H1 (cell line): ENCODE measurements around the gene GPR68. TPM values are rescaled to one million over a fixed set of nuclear protein-coding genes. Genes with fewer than 3 reads are reported as not detected.

ENCODE experiments used
- BCL11A ChIP-seq, 2 experiments: IDR thresholded peaks; one replicate each; pipeline ENCODE4 v1.6.1; 2011; ENCODE audit warnings: low read depth in 2 of 2, low read length in 2 of 2, mild to moderate bottlenecking in 2 of 2
- BRCA1 ChIP-seq: IDR thresholded peaks from 2 replicates; pipeline ENCODE4 v1.6.1; 2012; ENCODE audit warnings: low read depth, low read length, improper control_type of control experiment
- RXRA ChIP-seq: IDR thresholded peaks from 2 replicates; pipeline ENCODE4 v1.6.1; 2011; ENCODE audit warnings: low read depth, mild to moderate bottlenecking, low read length, moderate library complexity; ENCODE audit not compliant: insufficient read depth
- SIRT6 ChIP-seq: IDR thresholded peaks from one replicate; pipeline ENCODE4 v1.7.1; 2012; ENCODE audit warnings: low read length, inconsistent platforms
- ZNF274 ChIP-seq: IDR thresholded peaks from 2 replicates; pipeline ENCODE4 v1.7.0; 2012; ENCODE audit warnings: low read length, borderline replicate concordance; ENCODE audit errors: extremely low read depth
- polyA plus RNA-seq, 7 experiments: library from polyadenylated mRNA; depleted of rRNA in 3 of 7; stranded (reverse) in 5 of 7; unstranded in 2 of 7; fragments of >200 nt in 5 of 7; fragments of 200-250 nt in 2 of 7; gene quantifications; 1 replicate in 5 of 7; 2 replicates in 1 of 7; 4 replicates in 1 of 7; pipeline versions ENCODE4 v1.2.1 to v1.2.3, GENCODE V29; 2011 to 2013; ENCODE audit warnings: missing spikeins in 2 of 7, mixed read lengths in 2 of 7
- total RNA-seq: library from RNA; stranded (reverse); fragmentation: NEBNext Ultra II Directional; extraction: Animal tissue kit (Norgen Biotek cat#: 25700); gene quantifications from 2 replicates; pipeline ENCODE4 v1.2.1, GENCODE V29; 2021

The GPR68 gene
- total and polyA plus RNA-seq, 2 of the 8 experiments (the other 6 are each of a cell fraction or from before 2014, with no cell fraction given): 0.22 to 0.76 TPM

DNA sequence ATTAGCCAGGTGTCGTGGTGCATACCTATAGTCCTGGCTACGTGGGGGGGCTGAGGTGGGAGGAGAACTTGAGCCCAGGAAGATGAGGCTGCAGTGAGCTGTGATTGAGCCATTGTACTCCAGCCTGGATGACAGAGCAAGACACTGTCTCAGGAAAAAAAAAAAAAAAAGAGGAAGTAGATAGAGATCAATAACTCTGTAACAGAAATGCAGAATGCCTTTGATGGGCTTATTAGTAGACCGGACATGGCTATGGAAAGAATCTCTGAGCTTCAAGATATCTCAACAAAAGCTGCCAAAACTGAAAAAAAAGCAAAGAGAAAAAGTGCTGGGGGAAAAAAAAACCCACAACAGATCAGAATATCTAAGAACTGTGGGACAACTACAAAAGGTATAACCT is 37.5 kb downstream of the GPR68 start (continued):
- TF ChIP-seq RXRA (no peak), BCL11A (IDR thresholded peaks at IDR 0.05; ENCODE audit: low read depth in 2 of 2, low read length in 2 of 2) (no peak), BRCA1 (no peak), SIRT6 (no peak), ZNF274 (no peak)
